Stimulated activated CD8-positive, alpha-beta memory T cell treated with anti-CD3 and anti-CD28 coated beads, Interleukin-4, amount 100 ng/mL, for 1 hour (primary cell): Measurements from ENCODE around the gene SPHKAP.
"Not testable (repeated sequence)": the region's sequence is repeated elsewhere in the genome, so short reads cannot be mapped to it uniquely, and the experiment has no call there.

Experiments
- DNase-seq, 2 donors: peaks; one replicate each; pipeline ENCODE4 v3.0.0-alpha.2; 2020; ENCODE audit warnings: low read depth in 2 of 2, low spot score in 1 of 2

SPHKAP gene

DNA sequence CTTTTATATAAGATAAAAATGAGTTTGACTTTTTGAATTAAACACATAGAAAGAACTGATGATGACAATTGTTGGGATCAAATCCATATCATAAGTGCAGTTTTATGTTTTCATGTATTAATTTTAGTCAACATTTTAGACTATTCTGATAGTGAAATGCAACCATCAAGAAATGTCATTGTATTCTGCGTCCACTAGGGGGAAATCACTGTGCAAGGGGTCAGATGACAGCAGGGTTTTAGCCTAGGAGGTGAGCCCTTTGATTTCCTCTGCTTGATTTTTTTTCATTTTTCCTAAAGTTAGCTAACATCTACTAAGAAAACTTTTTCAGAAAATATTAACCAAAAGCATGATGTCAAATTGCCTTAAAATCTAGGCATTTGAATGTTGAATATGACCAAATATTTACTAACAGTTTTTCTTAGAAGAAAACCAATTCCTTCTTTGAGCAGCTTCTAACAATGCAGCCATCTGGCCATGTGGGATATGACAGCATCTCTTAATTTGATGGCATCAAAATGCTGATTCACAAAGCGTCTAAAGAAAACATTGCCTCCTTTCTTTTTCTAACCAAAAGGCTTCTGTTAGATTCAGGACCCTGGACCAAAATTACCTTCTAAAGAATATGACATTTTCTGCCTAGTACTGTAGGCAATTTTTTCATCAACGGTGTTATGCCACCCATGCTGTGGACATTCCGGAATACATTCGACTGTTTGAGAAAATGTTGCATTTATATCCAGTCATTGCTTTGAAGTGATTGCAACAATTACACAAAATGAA lies 141.5 kb downstream of the SPHKAP start:
- no peak for DNase-seq

DNA sequence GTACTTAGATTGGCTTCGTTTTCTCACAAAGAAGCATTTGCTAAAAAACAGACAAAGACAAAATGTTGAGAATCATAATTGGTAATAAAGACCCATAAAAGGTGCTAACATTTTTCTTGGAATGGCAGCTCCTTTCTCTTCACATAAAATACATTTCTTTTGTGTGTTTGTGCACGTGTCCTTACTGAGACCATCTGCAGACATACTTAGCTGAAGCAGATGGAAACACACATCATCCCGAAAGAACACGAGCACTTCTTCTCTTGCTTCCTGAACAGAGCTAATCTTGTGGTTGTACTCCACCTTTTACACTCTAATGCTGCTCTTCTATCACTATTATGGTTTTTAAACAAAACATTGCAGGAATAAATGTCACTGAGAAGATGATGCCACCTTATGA lies 142.5 kb downstream of the SPHKAP start:
- no peak for DNase-seq

- no peak for DNase-seq
These were observed 143.6 kb downstream of the SPHKAP start for GRCh38 chr2:228037915-228038314.

- DNase-seq: no peak
These were observed 157.9 kb downstream of the SPHKAP start for GRCh38 chr2:228023619-228024018.

DNA sequence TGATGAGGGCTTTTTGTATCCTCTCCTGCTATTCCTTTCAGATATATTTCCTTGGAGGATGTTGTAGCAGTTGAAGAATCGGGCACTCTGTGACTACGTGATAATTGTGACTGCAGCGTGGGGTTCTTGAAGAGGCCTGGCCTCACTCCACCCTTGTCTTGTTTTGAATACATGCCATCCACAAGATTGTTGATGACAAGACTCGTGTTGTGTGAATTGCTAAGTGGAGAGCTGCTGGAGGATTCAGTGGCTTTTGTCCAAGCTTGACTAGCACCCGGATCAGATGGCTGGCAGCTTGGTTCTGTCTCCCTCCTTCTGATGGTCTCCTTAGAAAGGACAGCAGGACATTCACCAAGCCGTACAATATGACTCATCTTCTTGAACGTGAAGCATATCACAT lies 163.2 kb downstream of the SPHKAP start:
- DNase-seq: no peak

GRCh38 chr2:228017784-228018183 lies 163.7 kb downstream of the SPHKAP start:
- DNase-seq: no peak

GRCh38 chr2:228016402-228016801 lies 165.1 kb downstream of the SPHKAP start:
- no peak for DNase-seq

DNA sequence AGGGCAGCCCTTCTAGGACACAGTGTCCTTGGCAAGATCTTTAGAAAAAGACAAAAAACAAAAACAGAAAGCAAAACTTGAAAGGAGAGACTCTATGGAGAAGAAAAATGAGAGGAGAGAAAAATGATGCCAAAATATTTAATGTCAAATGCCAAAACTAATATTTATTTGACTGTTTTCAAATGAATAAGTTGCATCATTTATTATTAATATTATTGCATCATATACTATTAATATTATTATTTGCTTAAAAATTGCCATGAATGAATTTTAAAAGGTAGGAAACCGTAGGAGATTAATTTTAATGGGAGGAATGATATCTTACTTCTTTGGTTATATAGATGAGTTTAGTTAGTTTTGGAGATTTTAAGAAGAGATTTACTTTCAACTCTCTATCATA lies 165.7 kb downstream of the SPHKAP start:
- no peak for DNase-seq

DNA sequence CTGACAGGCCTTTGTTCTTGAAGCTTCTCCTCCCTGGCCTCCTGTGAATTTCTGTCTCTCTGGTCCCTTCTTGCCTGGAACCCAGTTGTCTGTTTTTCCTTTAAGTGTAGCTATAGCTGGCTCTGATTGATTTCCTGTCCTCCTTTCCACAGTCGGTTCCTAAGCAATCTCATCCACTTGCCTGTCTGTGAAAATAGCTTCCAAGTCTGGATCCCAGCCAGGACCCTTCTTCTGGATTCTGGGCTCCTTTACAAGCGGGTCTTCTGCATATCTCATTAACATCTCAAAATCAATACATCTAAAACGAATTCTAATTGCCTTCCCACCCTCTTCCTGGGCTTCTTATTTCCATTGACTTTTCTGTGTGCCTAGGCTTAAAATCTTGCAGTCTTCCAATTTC lies 185.1 kb downstream of the SPHKAP start:
- no peak for DNase-seq

DNA sequence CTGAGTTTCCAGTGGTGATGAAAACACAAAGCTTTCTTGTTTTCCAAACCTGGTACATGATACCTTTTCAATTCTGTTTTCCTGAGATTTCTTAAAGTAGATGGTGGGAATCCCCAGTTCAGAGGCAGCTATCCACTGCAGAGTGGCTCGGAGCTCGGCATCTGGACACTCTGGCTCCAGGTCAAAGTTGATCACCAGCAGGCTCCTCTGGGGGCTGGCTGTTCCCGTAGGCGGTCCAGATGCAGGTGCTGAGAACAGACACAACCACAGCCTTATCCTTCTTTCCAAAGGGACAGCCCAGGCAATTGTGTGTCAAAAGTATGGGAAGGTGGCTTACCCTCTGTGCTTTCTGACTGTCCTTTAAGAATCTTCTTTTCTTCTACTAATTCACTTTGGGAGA lies 190.6 kb downstream of the SPHKAP start:
- DNase-seq: no peak

DNA sequence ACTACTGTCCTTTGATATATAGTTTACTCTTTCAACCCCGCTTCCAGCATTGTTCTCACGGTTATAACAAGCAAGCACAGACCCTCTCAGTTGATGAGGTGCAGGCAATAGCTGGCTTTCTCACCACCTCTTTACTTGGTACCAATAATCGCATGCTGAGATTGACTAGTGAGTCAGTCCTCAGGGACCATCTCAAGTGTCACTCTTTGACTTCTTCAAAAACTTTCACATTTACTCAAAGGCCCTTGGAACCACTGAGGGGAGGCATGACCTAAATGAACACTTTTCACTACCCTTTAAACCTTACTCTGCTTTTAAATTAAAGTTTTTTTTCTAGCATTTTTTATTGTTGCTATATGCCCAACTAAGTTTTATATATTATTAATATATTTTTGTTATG lies 208.2 kb downstream of the SPHKAP start:
- DNase-seq: no peak

GRCh38 chr2:227971619-227972230 lies 209.8 kb downstream of the SPHKAP start:
- no peak for DNase-seq

GRCh38 chr2:227960317-227960716 lies 221.2 kb downstream of the SPHKAP start:
- no peak for DNase-seq

DNA sequence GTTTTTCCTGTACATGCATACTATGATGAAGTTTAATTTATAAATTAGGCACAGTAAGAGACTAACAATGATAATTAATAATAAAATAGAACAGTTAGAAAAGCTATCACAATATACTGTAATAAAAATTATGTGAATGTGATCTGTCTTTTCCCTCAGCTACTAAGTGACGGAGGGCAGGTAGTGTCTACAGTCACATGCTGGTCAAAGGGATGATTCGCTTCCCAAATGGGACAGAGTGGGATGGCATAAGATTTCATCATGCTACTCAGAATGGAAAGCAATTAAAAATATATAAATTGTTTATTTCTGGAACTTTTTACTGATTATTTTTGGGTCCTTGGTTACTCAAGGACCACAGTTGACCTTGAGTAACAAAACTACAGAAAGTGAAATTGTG lies 238.5 kb downstream of the SPHKAP start:
- DNase-seq: no peak

DNA sequence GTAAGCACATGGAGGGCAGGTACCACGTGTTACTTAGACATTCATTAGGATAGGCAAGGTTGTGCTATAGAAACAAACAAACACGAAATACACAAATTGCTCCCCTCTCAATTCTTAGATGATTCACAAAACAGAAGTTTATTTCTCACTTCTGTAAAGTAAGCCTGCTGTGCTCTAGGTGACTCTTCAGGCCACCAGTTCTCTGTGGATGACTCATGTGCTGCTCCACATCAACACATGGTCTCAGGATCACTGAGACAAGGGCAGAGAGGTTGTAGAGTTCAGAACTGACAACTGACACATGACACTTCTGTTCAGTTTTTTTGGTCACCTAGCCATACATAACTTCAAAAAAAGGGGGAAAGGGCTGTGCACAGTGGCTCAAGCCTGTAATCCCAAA lies 239.5 kb downstream of the SPHKAP start:
- DNase-seq: no peak

GRCh38 chr2:227939271-227940027 lies 242.0 kb downstream of the SPHKAP start:
- no peak for DNase-seq

DNA sequence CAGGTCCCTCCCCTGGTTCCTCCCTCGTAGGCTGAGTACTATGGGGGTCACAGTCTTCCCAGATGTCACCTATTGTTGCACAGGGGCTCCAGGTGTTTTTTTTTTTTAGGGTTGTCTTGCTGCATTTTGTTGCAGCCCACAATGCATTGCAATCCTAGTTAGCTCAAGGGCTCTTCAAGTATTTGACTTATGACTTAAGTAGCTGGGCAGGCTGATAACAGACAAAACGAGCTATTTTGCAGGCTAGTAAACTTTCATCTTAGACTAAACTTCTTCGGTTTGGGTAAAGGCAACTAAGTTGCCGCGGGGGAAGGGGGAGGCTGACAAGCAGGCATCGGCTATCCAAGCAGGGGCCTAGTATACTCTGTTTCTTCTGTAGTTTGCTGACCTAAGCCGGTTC lies 245.2 kb downstream of the SPHKAP start:
- DNase-seq: not testable (repeated sequence)

- DNase-seq: no peak
These were observed 247.6 kb downstream of the SPHKAP start for GRCh38 chr2:227933884-227934283.

- no peak for DNase-seq
These were observed 249.1 kb downstream of the SPHKAP start for GRCh38 chr2:227932403-227932802.

DNA sequence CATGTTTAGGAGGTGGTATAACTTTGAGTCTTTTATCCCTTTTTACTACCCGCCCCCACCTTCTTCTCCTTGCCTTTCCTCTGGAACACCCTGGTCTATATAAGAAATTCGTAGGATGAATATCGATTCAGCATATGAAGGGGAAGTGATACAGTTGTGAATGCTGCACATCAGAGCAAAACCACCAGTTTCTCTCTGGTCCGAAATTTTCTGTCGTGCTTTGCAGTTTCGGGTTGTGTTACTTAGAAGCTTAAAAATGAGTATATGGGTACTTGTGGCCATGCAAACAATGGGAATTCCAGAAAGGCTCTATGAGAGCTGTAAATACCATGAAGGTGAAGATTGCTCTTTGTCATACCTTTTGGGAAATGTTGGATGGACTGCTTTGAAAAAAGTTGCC lies 249.5 kb downstream of the SPHKAP start:
- no peak for DNase-seq
